ENCODE results near the gene HSP90AA1. TPM values are rescaled to one million over a fixed set of nuclear protein-coding genes. Genes with fewer than 3 reads are reported as not detected.
"Not testable (repeated sequence)": the region's sequence is repeated elsewhere in the genome, so short reads cannot be mapped to it uniquely, and the experiment has no call there.

The HSP90AA1 gene
- total RNA-seq, 2 donors from 2014 or later, result 197 to 251 TPM

DNA sequence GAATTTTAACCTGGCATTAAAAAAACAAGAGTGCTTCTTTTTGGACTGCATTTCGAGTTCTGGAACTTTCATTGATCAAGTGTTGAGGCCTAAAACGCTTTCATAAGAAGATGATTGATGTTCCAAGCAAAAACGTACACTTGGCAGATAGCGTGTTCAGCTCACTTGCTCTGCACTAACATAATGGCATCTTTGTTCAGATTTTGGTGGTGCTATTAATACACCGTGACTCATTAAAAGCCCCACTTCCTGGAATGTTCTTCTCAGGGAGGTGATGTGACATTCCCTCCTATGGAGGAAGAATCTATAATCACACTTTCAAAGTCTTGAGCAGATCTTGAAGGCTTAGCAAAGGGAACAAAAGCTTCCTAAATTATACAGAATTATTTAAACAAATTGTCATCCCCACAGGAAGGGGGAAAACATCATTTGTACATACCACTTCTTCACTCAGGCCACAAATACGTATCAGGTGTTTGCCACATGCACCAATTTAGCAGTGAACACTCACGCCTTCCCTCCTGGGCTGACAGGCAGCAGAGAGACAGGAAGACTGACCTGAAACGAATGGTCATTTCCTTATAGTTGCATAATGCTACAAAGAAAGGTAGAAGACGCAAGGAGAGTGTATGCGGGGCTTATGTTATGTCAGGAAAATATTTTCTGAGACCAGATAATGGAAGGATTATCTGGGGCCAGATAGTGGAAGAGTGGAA is 15.4 kb downstream of the HSP90AA1 start:
- 44 to 58% methylated on average over 10 of the region's 10 CpGs for WGBS, 2 donors
- peak in 3 of 4 donors; percentile 33 to 74 (median 50) for DNase-seq

DNA sequence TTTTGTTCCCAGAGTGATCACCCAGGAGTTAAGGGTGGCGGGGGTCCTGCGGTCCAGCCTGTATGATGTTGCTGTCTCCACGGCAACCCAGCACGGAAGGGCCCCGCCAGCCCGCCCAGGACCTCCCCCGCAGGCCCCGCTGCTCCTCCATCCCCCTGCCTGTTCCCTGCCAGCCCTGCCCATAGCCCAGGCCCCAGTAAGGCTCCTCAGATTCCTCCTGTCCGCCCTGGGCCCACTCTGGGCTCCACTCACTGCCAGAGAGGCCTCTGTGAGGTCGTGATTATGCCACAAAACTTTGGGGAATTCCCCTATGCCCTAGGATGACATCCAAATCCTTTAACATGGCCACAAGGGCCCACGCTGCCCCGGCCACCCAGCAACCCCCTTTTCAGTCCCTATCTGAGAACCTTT is 20.8 kb downstream of the HSP90AA1 start:
- Histone ChIP-seq H3K4me3 (no peak overlapping the region), H3K27ac (no peak overlapping the region), H3K27me3 (no peaks in the 10 kb centered on the region), H3K4me1 (peaks cover 13% of the 10 kb centered on the region), H3K9me3 (no peaks in the 10 kb centered on the region), H3K36me3 (replicated peaks in 1 of 2; ENCODE audit: insufficient read depth in 1 of 2, low read depth in 2 of 2) (no peaks in the 10 kb centered on the region)
- ATAC-seq, result no peak
- TF ChIP-seq, protein P1, sequence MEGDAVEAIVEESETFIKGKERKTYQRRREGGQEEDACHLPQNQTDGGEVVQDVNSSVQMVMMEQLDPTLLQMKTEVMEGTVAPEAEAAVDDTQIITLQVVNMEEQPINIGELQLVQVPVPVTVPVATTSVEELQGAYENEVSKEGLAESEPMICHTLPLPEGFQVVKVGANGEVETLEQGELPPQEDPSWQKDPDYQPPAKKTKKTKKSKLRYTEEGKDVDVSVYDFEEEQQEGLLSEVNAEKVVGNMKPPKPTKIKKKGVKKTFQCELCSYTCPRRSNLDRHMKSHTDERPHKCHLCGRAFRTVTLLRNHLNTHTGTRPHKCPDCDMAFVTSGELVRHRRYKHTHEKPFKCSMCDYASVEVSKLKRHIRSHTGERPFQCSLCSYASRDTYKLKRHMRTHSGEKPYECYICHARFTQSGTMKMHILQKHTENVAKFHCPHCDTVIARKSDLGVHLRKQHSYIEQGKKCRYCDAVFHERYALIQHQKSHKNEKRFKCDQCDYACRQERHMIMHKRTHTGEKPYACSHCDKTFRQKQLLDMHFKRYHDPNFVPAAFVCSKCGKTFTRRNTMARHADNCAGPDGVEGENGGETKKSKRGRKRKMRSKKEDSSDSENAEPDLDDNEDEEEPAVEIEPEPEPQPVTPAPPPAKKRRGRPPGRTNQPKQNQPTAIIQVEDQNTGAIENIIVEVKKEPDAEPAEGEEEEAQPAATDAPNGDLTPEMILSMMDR (IDR thresholded peaks at IDR 0.05), result no peak
- no peak for TF ChIP-seq POLR2A (IDR thresholded peaks at IDR 0.05)
- 75 to 87% methylated on average over 4 to 12 of the region's 12 CpGs for WGBS, 2 donors
- DNase-seq, result no peak
- intact Hi-C loops (cut with DNase I), result no loop called here

More for the DNA sequence above, 15.4 kb downstream of the HSP90AA1 start:
- Histone ChIP-seq H3K27ac (peak overlapping the region; percentile 74 to 88 (median 87)), H3K27me3 (no peaks in the 10 kb centered on the region), H3K36me3 (replicated peaks in 1 of 2; ENCODE audit: insufficient read depth in 1 of 2, low read depth in 2 of 2) (no peaks in the 10 kb centered on the region), H3K9me3 (no peaks in the 10 kb centered on the region), H3K4me1 (peaks cover 9% of the 10 kb centered on the region), H3K4me3 (no peak overlapping the region)
- intact Hi-C loops (cut with DNase I), result no loop called here
- peak in 2 of 3 donors; percentile 7 to 23 for TF ChIP-seq POLR2A (IDR thresholded peaks at IDR 0.05)
- TF ChIP-seq, protein P1 (IDR thresholded peaks at IDR 0.05), result no peak
- ATAC-seq, result peak; percentile 94

DNA sequence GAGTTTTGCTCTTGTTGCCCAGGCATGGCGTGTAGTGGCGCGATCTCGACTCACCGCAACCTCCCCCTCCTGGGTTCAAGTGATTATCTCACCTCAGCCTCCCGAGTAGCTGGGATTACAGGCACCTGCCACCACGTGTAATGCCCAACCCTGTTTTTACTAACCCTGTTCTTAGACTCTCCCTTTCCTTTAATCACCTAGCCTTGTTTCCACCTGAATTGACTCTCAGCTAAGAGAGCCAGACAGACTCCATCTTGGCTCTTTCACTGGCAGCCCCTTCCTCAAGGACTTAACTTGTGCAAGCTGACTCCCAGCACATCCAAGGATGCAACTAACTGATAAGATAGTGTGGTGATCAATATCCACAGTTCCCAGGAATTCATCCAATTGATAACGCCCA is 22.3 kb downstream of the HSP90AA1 start:
- ATAC-seq; H3K36me3 ChIP-seq (replicated peaks in 1 of 2; ENCODE audit: insufficient read depth in 1 of 2, low read depth in 2 of 2); H3K4me3 ChIP-seq; DNase-seq; intact Hi-C loops (cut with DNase I); H3K27ac ChIP-seq; H3K27me3 ChIP-seq; H3K9me3 ChIP-seq: not testable (repeated sequence)
- 81 to 82% methylated on average over 8 of the region's 8 CpGs for WGBS, 2 donors
- H3K4me1 ChIP-seq, result peaks cover 13% of the 10 kb centered on the region

DNA sequence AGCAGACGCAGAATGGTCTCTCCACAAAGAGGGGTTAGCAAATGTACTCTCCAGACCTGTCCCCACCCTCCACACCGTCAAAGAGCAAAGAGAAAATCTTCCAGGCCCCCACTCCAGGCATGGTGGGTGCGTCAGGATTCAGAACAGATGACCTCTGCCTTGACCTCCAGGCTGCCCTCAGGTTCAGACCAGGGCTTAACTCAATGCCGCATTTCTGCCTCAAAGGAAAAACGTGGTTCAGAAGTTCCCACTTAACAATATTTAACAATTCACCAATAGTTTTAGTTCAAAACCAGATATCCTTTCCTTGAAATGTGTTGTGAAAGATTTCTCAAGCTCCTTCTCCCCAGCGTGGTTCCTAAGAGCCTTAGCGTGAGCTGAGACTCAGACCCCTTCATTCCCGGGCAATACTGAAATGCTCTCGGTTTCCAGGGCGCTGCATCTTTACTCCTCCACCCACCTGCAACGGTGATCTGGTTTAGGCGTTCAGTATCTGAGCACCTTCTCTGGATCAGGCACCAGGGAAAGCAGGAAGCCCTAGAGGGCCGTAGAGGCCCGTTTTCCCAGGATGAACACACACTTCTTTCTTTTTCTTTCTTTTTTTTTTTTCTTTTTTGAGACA is 22.9 kb downstream of the HSP90AA1 start:
- Histone ChIP-seq H3K36me3 (replicated peaks in 1 of 2; ENCODE audit: insufficient read depth in 1 of 2, low read depth in 2 of 2) (no peaks in the 10 kb centered on the region), H3K9me3 (no peaks in the 10 kb centered on the region), H3K4me1 (peaks cover 13% of the 10 kb centered on the region), H3K4me3 (no peak overlapping the region), H3K27ac (peak overlapping the region; percentile 11 to 80 (median 64)), H3K27me3 (no peaks in the 10 kb centered on the region)
- 81 to 85% methylated on average over 12 to 14 of the region's 14 CpGs for WGBS, 2 donors
- DNase-seq (no peak), ATAC-seq (no peak)
- intact Hi-C loops (cut with DNase I), result no loop called here
- no peak for TF ChIP-seq POLR2A (IDR thresholded peaks at IDR 0.05)
- TF ChIP-seq, protein P1 (IDR thresholded peaks at IDR 0.05), result no peak

DNA sequence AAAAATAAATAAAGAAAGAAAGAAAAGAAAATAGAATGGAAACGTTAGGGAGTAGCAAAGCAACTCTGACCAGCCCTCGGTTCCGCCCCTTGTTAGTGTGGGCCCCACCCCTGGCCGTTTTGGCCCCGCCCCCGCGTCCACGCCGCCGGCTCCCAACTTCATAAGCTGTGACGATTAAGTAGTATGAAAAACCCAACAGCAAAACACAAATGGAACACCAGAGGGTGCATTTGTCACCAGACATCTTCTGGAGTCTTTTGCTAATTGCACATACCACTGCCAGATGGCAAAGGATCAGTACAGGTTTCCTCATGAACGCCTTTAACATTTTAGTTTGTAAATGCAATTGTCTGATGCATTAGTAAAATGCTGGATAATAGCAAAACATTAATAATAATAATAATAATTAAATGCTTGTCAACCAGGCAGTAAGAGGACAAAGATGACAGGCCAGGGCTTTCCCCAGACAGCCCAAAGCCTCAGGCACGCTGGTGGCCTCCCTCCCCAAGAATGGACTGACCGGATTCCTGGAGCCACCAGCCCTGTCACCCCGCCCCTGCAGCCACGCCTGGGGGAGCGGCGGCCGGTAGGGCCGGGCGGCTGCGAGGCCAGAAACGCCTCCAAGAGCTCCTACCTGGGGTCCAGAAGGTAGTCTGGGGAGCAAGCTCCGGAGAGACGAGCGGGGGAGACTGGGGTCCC is 23.6 kb downstream of the HSP90AA1 start:
- peak overlapping the region; percentile 11 to 80 (median 64) for H3K27ac ChIP-seq
- H3K9me3 ChIP-seq, result no peaks in the 10 kb centered on the region
- WGBS, 2 donors, result 16 to 17% methylated on average over 22 to 26 of the region's 26 CpGs
- H3K4me1 ChIP-seq, result peaks cover 13% of the 10 kb centered on the region
- TF ChIP-seq, protein P1 (IDR thresholded peaks at IDR 0.05), result peak; percentile 13 to 76 (median 67)
- no peak for TF ChIP-seq POLR2A (IDR thresholded peaks at IDR 0.05)
- H3K4me3 ChIP-seq, result no peak overlapping the region
- DNase-seq (peak; percentile 87 to 92 (median 90)), ATAC-seq (peak; percentile 95)
- intact Hi-C loops (cut with DNase I), result no loop called here
- no peaks in the 10 kb centered on the region for H3K36me3 ChIP-seq (replicated peaks in 1 of 2; ENCODE audit: insufficient read depth in 1 of 2, low read depth in 2 of 2)
- H3K27me3 ChIP-seq, result no peaks in the 10 kb centered on the region

All from body of pancreas (tissue), 4 donors.